ENCODE measurements around the gene ELFN2. TPM values are rescaled to one million over a fixed set of nuclear protein-coding genes. Genes with fewer than 3 reads are reported as not detected.

The ELFN2 gene
- total RNA-seq, 2 experiments from 2014 or later: 0.63 to 1.8 TPM

GRCh38 chr22:37432708-37433054, 5.4 kb upstream of the ELFN2 start:
- ChIA-PET CTCF (ENCODE audit: unreplicated experiment) (no interaction called here), POLR2A (no interaction called here)
- intact Hi-C loops (cut with micrococcal nuclease; ENCODE audit: unreplicated experiment): no loop called here
- no peaks in the 10 kb centered on the region for H3K9me2 ChIP-seq (ENCODE audit: insufficient read depth, low read length)
- no peaks in the 10 kb centered on the region for H3K9me3 ChIP-seq (ENCODE audit: low read length)
- no peak for TF ChIP-seq EZH2phosphoT487 (IDR thresholded peaks at IDR 0.05; ENCODE audit: borderline replicate concordance, low read depth, low read length)
- TF ChIP-seq, protein P1, sequence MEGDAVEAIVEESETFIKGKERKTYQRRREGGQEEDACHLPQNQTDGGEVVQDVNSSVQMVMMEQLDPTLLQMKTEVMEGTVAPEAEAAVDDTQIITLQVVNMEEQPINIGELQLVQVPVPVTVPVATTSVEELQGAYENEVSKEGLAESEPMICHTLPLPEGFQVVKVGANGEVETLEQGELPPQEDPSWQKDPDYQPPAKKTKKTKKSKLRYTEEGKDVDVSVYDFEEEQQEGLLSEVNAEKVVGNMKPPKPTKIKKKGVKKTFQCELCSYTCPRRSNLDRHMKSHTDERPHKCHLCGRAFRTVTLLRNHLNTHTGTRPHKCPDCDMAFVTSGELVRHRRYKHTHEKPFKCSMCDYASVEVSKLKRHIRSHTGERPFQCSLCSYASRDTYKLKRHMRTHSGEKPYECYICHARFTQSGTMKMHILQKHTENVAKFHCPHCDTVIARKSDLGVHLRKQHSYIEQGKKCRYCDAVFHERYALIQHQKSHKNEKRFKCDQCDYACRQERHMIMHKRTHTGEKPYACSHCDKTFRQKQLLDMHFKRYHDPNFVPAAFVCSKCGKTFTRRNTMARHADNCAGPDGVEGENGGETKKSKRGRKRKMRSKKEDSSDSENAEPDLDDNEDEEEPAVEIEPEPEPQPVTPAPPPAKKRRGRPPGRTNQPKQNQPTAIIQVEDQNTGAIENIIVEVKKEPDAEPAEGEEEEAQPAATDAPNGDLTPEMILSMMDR (conservative IDR thresholded peaks at IDR 0.05; ENCODE audit: low read length): no peak
- no peak overlapping the region for H2AFZ ChIP-seq (ENCODE audit: low read length)
- H3K4me3 ChIP-seq (ENCODE audit: low read depth, low read length, poor library complexity, severe bottlenecking): no peak overlapping the region
- H3K79me2 ChIP-seq (ENCODE audit: insufficient read depth, low read depth, low read length): no peaks in the 10 kb centered on the region
- no peaks in the 10 kb centered on the region for H3K36me3 ChIP-seq (ENCODE audit: insufficient read depth, low read length)
- H3K4me1 ChIP-seq (ENCODE audit: insufficient read depth, low read length, poor library complexity, severe bottlenecking): no peaks in the 10 kb centered on the region
- H4K20me1 ChIP-seq (ENCODE audit: insufficient read depth, low read length): no peaks in the 10 kb centered on the region
- no peak overlapping the region for H3K27ac ChIP-seq (ENCODE audit: low read depth, low read length, poor library complexity, severe bottlenecking)
- BruUV-seq (replicated peaks): no TSS peak
- no peak overlapping the region for H3K4me2 ChIP-seq (ENCODE audit: low read length)
- DNase-seq (ENCODE audit: low spot score): no peak

DNA sequence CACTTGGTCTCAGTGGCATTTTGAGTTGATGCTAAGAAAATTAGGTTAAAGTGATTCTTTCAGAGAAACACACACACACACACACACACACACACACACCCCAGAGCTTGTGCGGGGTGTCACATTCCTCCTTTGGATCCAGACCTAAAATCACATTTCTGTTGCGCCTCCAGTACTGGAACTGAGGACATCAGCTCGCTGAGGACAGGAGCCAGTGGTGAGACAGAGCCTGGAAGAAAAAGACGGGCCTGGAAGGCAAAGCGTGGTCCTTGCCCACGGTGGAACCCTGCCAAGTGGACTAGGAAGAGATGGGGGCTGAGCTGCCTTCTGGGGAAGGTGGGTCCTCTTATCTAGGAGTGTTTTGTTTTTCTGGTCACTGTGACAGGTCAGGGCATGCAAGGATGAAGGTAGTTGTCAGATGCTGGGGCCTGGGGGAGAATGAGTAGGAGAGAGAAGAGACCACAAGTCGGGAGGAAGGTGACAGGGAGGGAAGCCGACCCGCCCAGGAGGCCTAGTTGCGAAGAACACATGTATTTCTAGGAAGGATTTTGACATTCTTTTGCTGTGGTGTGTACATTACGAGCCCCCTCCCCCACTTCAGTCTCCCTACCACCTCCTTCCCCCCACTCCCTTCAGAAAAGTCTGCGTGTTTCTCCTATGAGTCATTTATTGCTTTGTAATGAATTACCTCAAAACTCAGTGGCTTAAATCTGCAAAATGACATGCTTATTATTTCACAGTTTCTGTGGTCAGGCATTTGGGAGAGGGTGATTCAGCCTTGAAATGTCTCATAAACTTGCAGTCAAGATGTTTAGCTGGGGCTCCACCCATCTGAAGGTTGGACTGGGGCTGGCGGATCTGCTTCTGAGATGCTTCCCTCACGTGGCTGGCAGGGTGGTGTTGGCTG, 4.8 kb upstream of the ELFN2 start:
- intact Hi-C loops (cut with micrococcal nuclease; ENCODE audit: unreplicated experiment): no loop called here
- no peak for TF ChIP-seq EZH2phosphoT487 (IDR thresholded peaks at IDR 0.05; ENCODE audit: borderline replicate concordance, low read depth, low read length)
- TF ChIP-seq, protein P1 (conservative IDR thresholded peaks at IDR 0.05; ENCODE audit: low read length): no peak
- Histone ChIP-seq H3K79me2 (ENCODE audit: insufficient read depth, low read depth, low read length) (no peaks in the 10 kb centered on the region), H3K4me1 (ENCODE audit: insufficient read depth, low read length, poor library complexity, severe bottlenecking) (no peaks in the 10 kb centered on the region), H3K4me3 (ENCODE audit: low read depth, low read length, poor library complexity, severe bottlenecking) (no peak overlapping the region), H3K9me3 (ENCODE audit: low read length) (no peaks in the 10 kb centered on the region), H4K20me1 (ENCODE audit: insufficient read depth, low read length) (no peaks in the 10 kb centered on the region), H3K4me2 (ENCODE audit: low read length) (no peak overlapping the region), H2AFZ (ENCODE audit: low read length) (no peak overlapping the region), H3K27ac (ENCODE audit: low read depth, low read length, poor library complexity, severe bottlenecking) (no peak overlapping the region), H3K36me3 (ENCODE audit: insufficient read depth, low read length) (no peaks in the 10 kb centered on the region), H3K9me2 (ENCODE audit: insufficient read depth, low read length) (no peaks in the 10 kb centered on the region)
- DNase-seq (ENCODE audit: low spot score): no peak
- ChIA-PET POLR2A (no interaction called here), CTCF (ENCODE audit: unreplicated experiment) (no interaction called here)
- BruUV-seq (replicated peaks): no TSS peak

GRCh38 chr22:37431366-37431765, 4.1 kb upstream of the ELFN2 start:
- Histone ChIP-seq H3K4me1 (ENCODE audit: insufficient read depth, low read length, poor library complexity, severe bottlenecking) (no peaks in the 10 kb centered on the region), H3K27ac (ENCODE audit: low read depth, low read length, poor library complexity, severe bottlenecking) (no peak overlapping the region), H3K9me3 (ENCODE audit: low read length) (no peaks in the 10 kb centered on the region), H3K79me2 (ENCODE audit: insufficient read depth, low read depth, low read length) (no peaks in the 10 kb centered on the region), H3K9me2 (ENCODE audit: insufficient read depth, low read length) (no peaks in the 10 kb centered on the region), H4K20me1 (ENCODE audit: insufficient read depth, low read length) (no peaks in the 10 kb centered on the region), H2AFZ (ENCODE audit: low read length) (no peak overlapping the region), H3K4me2 (ENCODE audit: low read length) (no peak overlapping the region), H3K36me3 (ENCODE audit: insufficient read depth, low read length) (no peaks in the 10 kb centered on the region), H3K4me3 (ENCODE audit: low read depth, low read length, poor library complexity, severe bottlenecking) (no peak overlapping the region)
- intact Hi-C loops (cut with micrococcal nuclease; ENCODE audit: unreplicated experiment): no loop called here
- DNase-seq (ENCODE audit: low spot score): no peak
- ChIA-PET POLR2A (no interaction called here), CTCF (ENCODE audit: unreplicated experiment) (no interaction called here)
- no TSS peak for BruUV-seq (replicated peaks)
- TF ChIP-seq EZH2phosphoT487 (IDR thresholded peaks at IDR 0.05; ENCODE audit: borderline replicate concordance, low read depth, low read length): no peak
- TF ChIP-seq, protein P1 (conservative IDR thresholded peaks at IDR 0.05; ENCODE audit: low read length): no peak

All from OCI-LY7 (cell line).